ENCODE data around the gene PALM.

Gene PALM

DNA sequence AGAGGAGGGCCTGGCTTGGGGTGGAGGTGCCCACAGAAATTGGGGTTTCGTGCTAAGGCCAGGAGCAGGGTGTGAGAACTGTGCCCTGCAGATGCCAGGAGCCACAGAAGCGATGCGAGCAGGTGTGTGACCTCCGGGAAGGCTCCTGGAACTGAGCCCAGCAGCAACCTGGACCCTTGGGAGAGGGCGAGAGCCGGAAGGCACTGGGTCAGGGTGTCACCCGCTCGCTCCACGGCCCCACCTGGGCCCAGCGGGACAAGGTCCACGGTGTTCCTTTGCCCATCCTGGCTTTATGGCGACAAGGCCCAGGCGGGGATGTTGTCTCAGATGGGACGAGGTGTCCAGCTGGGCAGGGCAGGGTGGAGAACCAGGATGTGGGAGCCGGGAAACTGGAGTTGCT lies 46.3 kb downstream of the PALM start:
- no peak for DNase-seq

DNA sequence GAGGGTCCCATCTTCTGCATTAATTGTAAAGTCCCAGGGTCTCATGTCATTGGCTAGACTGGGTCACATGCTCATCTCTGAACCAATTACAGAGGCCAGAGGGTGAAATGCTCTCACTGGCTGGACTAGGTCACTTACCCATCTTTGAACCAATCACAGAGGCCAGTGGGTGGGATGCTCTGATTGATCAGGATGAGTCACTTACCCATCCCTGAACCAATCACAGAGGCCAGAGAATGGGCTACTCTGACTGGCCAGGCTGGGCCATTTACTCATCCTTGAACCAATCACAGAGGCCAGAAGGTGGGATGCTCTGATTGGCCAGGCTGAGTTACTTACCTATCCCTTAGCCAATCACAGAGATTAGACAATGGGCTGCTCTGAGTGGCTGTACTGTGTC lies 47.5 kb downstream of the PALM start:
- DNase-seq, result peak; percentile 61 to 84 (median 63)

DNA sequence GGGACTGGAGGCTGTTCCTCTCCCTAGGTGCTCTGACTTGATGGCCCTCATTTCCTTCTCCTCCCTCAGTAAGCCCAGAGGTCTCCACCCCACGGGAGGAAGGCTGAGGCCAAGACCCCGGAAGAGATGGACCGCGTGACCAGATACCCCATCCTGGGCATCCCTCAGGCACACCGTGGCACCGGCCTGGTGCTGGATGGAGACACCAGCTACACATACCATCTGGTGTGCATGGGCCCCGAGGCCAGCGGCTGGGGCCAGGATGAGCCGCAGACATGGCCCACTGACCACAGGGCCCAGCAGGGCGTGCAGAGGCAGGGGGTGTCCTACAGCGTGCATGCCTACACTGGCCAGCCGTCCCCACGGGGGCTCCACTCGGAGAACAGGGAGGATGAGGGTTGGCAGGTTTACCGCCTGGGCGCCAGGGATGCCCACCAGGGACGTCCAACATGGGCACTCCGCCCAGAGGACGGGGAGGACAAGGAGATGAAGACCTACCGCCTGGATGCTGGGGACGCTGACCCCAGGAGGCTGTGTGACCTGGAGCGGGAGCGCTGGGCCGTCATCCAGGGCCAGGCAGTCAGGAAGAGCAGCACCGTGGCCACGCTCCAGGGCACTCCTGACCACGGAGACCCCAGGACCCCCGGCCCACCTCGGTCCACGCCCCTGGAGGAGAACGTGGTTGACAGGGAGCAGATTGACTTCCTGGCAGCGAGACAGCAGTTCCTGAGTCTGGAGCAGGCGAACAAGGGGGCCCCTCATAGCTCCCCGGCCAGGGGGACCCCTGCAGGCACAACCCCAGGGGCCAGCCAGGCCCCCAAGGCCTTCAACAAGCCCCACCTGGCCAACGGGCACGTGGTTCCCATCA lies 48.3 kb downstream of the PALM start:
- no peak for DNase-seq

DNA sequence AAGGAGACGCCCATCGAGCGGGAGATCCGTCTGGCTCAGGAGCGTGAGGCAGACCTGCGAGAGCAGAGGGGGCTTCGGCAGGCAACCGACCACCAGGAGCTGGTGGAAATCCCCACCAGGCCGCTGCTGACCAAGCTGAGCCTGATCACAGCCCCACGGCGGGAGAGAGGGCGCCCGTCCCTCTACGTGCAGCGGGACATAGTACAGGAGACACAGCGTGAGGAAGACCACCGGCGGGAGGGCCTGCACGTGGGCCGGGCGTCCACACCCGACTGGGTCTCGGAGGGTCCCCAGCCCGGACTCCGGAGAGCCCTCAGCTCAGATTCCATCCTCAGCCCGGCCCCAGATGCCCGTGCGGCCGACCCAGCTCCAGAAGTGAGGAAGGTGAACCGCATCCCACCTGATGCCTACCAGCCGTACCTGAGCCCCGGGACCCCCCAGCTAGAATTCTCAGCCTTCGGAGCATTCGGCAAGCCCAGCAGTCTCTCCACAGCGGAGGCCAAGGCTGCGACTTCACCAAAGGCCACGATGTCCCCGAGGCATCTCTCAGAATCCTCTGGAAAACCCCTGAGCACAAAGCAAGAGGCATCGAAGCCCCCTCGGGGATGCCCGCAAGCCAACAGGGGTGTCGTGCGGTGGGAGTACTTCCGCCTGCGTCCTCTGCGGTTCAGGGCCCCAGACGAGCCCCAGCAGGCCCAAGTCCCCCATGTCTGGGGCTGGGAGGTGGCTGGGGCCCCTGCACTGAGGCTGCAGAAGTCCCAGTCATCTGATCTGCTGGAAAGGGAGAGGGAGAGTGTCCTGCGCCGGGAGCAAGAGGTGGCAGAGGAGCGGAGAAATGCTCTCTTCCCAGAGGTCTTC lies 49.3 kb downstream of the PALM start:
- DNase-seq, result no peak

DNA sequence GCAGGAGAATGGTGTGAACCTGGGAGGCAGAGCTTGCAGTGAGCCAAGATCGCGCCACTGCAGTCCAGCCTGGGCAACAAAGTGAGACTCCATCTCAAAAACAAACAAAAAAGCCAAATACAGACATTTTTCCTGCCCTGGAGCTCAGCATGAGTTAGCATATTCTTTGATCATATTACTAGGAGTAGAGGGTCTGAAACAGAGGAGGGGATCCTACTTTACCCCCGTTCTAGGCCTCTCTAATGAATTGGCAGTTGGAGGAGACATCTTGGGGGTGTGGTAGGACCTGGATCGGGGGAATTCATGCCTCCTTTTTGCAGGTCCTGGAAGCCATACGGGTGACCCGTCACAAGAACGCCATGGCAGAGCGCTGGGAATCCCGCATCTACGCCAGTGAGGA lies 54.4 kb downstream of the PALM start:
- no peak for DNase-seq

DNA sequence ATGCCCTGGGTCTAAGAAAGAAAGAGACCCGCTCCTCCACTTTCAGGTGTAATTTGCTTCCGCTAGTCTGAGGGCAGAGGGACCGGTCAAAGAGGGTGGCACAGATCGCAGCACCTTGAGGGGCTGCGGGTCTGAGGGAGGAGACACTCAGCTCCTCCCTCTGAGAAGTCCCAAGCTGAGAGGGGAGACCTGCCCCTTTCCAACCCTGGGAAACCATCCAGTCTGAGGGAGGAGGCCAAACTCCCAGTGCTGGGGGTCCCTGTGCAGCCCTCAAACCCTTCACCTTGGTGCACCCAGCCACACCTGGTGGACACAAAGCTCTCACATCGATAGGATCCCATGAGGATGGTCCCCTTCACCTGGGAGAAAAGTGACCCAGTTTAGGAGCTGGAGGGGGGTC lies 55.1 kb downstream of the PALM start:
- DNase-seq, result no peak

DNA sequence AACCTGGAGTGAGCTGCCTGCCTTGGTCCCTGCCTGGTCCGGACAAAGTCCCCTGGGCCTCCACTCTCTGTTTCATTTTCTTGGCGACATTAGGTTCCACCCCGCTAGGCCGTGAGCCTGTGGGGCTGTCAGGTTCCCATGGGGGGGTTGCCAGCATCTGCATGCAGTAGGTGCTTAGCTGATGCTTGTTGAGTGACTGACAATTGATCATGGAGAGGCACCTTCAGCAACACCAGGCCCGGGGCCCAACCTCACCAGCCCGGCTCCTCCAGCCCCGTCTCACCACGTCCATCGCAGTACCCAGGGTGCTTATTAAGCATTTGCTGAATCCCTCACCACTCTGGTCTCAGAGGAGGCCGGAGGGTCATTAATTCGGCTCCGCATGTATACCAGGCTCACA lies 55.6 kb downstream of the PALM start:
- no peak for DNase-seq

DNA sequence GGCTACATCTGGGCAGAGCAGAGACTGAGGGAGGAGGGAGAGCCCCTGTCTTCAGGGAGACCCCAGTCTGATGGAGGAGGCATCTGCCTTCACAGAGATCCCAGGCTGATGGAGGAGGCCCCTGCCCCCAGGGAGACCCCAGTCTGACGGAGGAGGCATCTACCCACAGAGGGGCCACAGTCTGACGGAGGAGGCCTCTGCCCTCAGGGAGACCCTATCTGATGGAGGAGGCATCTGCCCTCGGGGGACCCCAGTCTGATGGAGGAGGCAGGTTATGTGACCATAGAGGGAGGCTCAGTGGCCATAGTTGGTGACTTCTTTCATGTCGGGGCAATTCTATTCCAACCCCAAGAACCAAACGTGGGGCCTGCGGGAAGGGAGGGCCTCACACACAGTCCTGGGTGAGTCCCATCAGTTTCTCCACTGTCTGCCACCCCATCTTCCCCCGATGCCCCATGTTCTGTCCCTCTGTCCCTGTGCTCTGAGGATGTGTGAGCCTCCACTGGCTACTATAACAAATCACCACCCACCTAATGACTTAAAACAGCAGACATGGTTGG lies 56.5 kb downstream of the PALM start:
- no peak for DNase-seq

DNA sequence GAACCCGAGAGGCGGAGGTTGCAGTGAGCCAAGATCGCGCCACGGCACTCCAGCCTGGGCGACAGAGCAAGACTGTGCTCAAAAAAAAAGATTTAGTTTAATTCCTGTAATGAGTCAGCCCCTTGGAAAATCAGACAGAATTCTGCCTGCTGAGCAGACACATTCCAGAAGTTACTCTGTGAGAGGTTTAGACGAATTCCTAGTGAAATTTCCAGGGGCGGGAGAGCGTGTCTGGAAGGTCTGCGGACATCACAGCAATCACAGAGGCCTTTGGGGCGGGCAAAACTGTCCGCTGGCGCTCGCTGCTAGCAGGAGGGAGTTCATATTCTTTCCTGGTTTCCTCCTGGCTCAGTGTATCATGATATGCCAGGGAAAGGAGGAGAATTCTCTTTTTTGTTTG lies 59.7 kb downstream of the PALM start:
- no peak for DNase-seq

DNA sequence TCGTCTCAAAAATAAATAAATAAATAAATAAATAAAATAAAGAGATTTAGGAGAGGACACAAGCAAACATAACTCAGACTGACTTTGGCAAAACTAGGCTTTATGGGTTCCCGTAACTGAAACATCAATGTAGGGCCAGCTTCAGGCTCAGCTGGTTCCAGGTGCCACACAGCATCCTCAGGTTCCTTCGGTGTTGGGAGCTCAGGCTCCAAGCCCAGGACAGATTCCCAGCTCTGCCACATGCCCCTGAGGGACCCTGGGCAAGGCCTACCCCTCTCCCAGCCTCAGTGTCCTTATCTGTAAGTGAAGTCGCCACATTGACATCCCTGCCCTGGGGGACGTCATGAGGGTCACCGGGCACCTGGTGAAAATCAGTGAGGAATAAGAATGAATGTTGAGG lies 60.9 kb downstream of the PALM start:
- DNase-seq, result no peak

DNA sequence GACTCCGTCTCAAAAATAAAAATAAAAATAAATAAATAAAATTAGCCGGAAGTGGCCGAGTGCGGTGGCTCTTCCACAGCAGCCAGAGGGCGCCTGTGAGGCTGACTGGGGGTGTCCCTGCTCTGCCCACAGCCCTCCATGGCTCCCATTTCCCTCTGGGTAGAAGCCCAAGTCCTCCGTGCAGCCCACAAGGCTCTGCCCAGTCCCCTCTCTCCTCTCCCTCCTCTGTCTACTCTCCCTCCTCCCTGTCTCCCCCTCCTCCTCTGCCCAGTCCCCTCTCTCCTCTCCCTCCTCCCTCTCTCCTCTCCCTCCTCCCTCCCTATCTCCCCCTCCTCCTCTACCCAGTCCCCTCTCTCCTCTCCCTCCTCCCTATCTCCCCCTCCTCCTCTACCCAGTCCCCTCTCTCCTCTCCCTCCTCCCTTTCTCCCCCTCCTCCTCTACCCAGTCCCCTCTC lies 62.6 kb downstream of the PALM start:
- DNase-seq, result peak; percentile 72 to 85 (median 80)

DNA sequence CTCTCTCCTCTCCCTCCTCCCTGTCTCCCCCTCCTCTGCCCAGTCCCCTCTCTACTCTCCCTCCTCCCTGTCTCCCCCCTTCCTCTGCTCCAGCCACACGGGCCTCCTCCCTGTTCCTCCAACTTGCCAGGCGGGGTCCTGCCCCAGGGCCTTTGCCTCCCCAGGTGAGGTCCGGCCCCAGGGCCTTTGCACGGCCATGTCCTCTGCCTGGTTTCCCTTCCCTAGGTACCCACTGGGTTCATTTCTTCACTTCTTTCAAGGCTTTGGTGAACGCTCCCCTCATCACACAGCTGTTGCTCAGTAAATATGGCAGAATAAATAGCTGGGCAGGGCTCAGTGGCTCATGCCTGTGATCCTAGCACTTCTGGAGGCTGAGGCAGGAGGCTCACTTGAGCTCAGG lies 63.3 kb downstream of the PALM start:
- DNase-seq, result no peak

DNA sequence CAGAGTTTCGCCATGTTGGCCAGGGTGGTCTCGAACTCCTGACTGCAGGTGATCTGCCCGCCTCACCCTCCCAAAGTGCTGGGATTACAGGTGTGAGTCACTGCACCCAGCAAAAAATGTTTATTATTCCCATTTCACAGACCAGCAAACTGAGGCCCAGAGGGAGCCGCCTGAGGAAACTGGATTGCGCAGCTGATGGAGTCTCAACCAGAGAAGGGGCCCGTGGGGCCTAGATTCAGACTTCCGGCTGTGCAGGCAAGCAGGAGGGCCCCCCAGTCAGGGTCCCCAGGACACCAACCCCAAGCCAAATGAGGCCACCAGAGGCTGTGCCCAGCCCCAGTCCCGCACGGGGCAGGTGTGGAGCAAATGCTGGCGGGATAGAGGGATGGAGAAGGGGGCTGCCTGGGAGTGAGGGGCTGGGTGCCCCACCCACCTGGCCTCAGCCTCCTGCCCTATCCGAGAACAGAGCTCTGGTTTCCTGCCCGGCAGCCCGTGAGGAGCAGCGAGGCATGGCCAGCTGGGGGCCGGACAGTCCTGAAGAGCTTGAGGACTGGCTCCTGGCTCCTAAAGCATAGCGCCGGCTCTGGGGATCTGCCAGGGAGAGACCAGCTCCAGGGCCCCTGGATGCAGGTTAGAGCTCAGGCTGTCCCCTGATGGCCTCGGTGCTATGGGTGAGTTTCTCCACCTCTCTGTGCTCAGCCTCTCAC lies 64.1 kb downstream of the PALM start:
- DNase-seq, result no peak

DNA sequence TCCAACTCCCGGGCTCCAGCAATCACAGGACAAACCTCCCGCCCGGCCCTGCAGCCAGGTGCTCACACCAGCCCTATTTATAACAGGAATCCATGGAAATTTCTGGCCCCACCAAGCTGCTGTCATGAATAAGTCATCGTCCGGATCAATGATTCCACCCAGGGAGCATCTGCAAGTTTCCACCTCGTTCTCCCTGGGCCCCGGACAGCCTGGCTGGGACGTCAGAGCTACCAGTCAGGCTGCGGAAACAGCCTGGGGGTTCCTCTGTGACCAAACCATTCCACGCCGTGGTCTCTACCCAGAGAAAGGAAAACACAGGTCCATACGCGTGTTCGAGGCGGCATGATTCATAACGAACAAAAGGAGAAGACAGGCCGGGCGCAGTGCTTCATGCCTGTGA lies 67.8 kb downstream of the PALM start:
- DNase-seq, result no peak

DNA sequence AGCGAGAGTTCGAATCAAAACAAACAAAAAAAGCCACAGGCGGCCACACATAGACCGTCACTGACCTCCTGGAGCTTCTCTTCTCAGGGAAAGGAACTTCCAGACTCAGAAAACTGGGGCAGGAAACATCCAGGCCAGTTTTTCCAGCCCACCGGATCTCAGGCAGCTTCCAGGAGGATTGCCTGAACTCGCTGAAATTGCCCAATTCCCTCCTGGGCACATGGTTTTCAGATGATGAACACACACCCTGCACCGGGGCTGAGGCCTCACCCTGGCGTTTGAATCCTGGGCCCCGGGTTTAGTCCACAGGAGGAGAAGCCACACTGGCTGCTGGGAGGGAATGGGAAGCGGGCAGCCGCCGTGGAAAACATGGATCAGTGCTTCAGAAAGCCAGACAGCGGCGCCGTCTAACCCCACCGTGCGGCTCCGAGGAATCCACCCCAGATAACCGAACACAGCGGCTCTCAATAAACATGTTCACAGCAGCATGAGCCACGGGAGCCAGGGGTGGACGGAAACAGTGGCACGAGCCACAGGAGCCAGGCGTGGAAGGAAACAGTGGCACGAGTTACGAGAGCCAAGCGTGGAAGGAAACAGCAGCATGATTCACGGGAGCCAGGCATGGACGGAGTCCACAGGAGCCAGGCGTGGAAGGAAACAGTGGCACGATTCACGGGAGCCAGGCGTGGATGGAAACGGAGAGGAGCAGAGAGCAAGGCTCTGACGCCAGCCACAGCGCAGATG lies 70.3 kb downstream of the PALM start:
- no peak for DNase-seq

DNA sequence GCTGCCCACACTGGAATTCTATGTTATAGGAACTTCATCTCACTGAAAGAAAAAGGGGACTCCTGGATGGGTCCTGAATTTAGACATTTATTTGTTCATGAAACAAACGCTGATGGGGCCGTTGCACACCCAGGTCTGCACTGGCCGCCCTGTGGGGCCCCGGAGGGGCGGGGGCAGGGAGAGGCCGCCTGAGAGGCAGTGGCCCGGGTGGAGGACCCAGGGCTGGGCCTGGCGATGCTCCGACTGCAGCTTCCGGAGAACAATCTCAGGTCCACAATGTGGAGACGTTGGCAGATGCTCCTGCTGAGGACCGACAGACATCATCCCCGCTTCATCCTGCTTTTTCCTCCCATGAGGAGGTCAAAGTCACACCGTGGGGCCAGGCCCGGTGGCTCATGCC lies 72.2 kb downstream of the PALM start:
- DNase-seq, result no peak

DNA sequence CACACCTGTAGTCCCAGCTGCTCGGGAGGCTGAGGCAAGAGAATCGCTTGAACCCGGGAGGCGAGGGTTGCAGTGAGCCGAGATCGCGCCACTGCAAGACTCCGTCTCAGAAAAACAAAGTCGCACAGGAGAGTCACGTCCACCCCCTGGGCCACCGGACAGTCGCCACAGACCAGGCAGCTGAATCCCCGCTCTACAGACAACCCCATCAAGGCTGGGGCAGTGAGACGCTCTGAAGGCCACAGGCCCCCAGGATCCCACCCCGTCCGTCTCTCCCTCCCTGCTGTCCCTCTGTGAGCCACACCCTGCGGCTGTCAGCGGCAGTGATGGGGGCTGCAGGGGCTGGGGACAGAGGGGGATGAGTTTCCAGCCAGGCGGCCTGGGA lies 73.1 kb downstream of the PALM start:
- no peak for DNase-seq

DNA sequence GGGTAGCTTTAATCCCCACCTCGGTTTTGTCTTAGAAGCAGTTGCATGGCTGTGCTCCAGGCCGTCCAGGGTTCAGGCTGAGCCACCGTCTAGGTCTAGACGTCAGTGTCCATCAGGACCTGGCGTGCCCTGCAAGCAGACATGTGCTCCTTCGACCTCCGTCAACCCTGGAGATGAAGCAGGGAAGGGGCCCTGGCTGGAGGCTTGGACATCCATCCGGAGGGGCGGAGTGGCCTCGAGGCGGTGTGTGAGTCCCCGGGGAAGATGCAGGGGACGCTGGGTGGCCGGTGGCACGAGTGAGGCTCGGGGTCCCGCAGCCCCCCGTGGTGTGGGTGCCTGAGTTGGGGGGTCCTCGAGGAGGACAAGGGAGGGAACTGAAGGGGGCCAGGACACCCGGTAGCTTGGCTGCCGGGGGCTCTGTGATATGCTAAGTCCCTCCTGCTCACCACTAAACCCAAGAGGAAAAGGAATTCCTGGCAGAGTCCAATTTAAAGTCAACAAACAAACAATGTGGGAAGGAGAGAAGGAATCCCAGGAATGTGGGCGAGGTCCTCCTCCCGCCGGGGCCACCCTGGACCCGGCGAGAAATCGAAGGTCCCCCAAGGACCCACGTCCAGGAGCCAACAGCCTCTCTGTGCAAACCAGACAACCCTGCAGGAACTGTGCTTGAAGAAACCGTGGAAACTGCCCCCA lies 73.6 kb downstream of the PALM start:
- no peak for DNase-seq

DNA sequence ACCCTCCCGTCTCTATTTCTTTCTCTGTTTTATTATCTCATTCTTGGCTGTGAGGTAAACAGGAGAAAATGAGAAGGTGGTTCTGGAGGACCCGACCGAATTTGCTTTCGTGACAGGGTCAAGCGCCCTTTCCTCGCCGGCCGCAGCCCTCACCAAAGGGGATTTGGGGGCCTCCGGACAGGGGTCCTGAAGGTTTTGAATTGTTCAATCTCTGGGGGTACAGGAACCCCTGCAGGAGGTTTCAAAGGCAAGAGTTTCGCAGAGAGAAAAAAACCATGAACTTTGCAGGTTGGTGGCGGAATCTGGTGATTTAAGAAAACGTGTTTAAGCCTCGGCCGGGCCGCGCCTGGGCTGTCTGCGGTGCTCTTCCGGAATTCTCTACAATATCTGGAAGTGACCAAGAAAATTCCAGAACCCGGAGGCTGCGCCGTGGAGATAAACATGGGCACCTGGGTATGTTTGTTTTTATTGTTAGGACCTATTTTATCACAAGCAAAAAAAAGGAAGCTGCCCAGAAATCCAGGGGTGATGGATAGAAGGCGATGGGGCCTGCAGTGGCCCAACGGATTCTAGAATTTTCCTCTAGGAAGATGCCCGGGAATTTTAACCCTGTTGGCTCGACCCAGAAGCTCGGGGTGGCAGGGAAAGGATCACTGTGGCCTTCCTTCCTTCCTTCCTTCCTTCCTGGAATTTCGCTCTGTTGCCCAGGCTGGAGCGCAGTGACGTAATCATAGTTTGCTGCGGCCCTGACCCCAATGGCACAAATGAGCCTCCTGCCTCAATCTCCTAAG lies 74.3 kb downstream of the PALM start:
- DNase-seq, result no peak

DNA sequence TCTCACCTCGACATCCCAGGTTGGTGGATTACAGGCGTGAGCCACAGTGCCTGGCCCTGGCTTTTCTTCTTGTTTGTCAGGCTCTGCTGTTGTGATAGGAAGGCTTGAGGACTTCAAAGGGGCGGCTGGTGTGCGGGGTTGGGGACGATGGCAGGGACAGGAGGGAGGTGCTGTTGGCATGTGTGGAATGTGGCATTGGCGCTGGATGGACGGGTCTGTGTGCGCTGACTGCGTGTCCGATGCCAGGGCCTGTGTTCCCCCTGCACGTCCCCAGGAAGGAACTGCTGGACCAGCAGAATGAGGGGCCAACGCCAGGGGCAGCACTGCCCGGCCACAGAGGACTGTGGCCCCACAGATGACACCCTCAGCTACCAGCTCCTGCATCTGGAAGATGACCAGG lies 75.8 kb downstream of the PALM start:
- no peak for DNase-seq

DNA sequence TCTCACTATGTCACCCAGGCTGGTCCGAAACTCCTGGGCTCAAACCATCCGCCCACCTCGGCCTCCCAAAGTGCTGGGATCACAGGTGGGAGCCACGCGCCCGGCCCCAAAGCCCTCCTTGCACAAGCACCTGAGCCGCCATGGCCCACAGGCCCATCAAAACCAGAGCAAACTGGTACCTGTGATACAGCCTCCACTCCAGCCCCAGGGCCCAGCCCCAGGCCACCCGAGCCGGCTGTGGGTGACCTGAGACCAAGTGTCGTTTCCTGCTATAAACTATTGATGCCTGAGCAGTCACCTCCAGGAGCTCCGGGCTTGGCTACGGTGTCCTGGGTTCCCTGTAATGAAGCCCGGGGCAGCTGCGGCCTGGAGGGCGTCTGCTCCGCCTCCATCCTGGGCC lies 78.8 kb downstream of the PALM start:
- DNase-seq, result no peak
